GM18508 (cell line): ENCODE results near the gene SLC9A9.
A peak's percentile ranks its signal among the peaks of the same experiment; 100 is the strongest.
"Not testable (repeated sequence)": the region's sequence is repeated elsewhere in the genome, so short reads cannot be mapped to it uniquely, and the experiment has no call there.

Experiments
- ATAC-seq: cut with Tn5 transposase; IDR thresholded peaks from one replicate; pipeline ENCODE4 v1.9.1; 2021; ENCODE audit warnings: moderate number of reproducible peaks; ENCODE audit not compliant: insufficient read depth, unreplicated experiment

SLC9A9 gene

DNA sequence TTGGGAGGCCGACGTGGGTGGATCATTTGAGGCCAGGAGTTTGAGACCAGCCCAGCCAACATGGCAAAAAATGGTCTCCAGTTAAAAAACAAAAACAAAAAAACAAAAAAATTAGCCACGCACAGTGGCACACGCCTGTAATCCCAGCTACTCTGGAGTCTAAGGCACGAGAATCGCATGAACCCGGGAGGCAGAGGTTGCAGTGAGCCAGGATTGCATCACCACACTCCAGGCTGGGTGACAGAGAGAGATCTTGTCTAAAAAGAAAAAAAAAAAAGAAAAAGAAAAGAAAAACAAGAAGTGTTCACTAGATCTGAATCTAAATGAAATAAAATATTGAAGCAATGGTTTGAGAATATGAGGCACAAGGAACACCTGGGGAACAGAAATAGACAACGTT lies 36.7 kb downstream of the SLC9A9 start:
- no peak for ATAC-seq

DNA sequence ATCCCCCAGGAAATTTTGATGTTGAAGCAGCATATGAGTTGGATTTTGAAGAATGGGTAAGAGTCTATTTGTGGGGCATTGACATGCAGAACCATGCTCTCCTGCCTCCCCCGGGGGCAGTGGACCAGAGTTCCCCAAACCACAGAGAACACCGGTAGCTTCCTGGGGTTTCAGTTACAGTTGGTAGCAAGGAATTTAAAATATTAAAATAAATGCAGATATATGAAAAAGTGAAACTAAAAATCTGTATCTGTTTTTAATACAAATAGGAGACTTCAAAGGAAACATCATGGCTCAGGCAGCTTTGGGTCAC lies 37.4 kb downstream of the SLC9A9 start:
- ATAC-seq = no peak

DNA sequence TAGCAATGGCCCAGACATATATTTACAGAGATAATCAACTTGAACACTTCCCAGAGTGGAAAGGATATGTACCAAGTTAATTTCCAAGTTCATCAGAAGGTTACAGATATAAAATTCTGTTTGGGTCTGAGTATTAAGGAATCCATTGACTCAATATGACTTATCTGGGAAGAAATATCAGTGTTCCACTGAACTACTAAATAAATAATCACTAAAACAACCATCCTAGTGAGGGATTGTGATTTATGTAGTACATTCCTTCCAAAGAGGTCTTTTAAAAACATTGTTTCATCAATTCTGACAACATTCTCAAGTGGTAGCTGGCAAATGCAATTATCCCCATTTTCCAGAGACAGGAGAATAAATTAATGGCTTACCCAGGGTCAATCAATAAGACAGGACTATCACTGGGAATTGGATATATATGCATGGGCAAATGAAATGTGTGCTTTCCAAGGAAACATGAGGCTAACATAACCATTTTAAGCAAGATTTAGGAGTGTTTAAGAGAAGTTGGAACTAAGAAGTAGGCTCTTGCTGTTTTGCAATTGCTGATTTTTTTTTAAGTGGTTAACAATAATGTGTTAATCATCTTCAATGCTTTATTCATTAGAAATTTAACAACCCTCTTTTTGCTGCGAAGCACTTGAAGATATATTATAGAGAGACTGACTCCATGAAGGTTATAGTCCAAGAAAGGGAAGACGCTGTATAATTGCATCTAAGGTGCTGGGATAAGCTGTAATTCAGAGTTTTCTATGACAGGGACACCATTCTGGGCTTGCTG lies 37.9 kb downstream of the SLC9A9 start:
- no peak for ATAC-seq

DNA sequence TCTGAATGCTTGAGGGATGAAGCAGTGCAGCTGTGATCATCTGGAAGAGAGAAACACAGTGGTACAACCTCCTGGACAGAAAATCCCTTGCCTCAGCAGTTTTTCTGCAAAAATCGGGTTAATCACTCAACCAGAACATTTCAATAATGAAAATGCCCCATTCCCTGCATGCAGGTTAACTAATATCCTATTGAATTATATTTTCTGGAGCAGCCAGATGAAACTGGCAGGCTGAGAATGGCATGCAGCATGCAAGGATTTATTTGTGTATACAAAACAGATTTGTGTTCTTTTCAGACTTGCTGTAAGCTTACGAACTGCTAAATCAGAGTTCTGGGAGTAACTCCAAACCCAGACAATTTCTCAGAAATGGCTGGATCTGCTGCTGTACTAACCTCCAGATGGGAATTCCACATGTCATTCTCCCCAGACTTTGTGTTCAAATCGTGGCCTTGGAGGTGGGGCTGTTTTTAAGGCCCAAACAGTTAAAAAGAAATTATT lies 39.1 kb downstream of the SLC9A9 start:
- ATAC-seq = no peak

DNA sequence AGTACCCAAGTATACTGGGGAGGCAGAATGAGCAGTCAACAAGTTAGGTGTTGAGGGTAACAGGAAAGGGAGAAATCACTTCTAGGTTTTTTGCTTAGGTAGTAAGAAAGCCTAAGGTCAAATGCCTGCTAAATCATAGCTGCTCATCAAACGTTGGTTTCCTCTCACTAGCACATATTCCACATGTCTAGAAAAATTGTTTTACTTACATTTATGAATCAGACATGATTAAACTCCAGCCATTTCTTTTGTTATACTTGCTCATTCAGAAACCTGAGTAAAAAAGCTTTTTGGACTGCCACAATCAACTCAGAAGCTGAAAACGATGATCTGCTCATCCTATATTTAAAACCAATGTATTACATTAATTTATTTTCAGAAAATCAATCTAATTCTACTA lies 40.2 kb downstream of the SLC9A9 start:
- ATAC-seq = no peak

DNA sequence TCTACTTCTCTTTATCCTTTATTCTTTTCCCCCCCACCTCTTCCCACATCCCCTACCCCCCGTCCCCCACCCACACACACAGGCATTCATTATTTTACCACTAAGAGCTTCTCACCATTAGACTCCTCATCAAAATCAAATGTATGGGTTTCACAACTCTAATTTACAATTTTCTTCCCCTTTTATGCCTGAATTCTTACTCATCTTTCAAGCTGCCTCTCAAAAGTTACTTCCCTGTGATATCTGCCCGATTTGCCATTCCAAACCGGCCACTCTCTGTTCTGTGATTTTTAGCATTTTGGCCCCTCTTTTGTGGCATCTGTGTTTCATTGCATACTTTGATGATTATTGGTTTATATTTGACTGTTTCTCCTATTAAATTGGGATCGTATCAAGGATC lies 42.2 kb downstream of the SLC9A9 start:
- no peak for ATAC-seq

DNA sequence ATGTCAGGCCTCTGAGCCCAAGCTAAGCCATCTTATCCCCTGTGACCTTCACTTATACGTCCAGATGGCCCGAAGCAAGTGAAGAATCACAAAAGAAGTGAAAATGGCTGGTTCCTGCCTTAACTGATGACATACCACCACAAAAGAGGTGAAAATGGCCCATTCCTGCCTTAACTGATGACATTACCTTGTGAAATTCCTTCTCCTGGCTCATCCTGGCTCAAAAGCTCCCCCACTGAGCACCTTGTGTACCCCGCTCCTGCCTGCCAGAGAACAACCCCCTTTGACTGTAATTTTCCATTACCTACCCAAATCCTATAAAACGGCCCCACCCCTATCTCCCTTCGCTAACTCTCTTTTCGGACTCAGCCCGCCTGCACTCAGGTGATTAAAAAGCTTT lies 42.8 kb downstream of the SLC9A9 start:
- not testable (repeated sequence) for ATAC-seq

DNA sequence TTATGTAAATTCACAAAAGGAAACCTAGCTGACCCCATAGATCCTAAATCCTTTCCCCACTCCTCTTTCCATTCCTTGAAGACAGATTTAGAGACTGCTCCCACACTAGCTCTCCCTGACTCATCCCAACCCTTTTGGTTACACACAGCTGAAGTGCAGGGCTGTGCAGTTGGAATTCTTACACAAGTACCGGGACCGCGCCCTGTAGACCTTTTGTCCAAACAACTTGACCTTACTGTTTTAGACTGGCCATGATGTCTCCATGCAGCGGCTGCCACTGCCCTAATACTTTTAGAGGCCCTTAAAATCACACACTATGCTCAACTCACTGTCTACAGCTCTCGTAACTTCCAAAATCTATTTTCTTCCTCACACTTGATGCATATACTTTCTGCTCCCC lies 47.2 kb downstream of the SLC9A9 start:
- not testable (repeated sequence) for ATAC-seq

DNA sequence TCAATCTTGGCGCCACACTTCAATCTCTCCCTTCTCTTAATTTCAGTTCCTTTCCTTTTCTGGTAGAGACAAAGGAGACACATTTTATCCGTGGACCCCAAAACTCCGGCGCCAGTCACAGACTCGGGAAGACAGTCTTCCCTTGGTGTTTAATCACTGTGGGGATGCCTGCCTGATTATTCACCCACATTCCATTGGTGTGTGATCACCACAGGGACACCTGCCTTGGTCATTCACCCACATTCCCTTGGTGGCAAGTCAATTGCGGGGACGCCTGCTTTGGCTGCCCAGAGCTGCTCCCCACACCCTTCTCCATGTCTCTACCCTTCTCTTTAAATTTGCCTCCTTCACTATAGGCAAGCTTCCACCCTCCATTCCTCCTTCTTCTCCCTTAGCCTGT lies 50.1 kb downstream of the SLC9A9 start:
- not testable (repeated sequence) for ATAC-seq

DNA sequence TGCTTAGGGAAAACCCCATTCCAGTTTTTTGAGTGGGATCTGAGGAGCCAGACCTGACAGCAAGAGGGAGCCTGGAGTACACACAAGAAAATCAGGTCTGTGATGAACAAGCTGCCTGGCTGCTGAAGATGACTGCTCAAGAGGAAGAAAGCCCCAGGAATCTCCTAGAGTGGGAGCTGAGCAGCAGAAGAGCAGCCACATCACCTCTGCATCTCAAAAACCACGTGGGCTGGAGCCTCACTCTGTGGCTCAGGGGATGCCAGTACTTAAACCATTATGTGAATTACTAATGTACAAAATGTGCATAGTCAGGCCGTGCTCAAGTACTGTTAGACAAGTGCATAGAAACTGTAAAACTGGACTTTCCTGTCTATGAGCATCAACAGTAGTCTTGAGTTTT lies 52.4 kb downstream of the SLC9A9 start:
- ATAC-seq = no peak

DNA sequence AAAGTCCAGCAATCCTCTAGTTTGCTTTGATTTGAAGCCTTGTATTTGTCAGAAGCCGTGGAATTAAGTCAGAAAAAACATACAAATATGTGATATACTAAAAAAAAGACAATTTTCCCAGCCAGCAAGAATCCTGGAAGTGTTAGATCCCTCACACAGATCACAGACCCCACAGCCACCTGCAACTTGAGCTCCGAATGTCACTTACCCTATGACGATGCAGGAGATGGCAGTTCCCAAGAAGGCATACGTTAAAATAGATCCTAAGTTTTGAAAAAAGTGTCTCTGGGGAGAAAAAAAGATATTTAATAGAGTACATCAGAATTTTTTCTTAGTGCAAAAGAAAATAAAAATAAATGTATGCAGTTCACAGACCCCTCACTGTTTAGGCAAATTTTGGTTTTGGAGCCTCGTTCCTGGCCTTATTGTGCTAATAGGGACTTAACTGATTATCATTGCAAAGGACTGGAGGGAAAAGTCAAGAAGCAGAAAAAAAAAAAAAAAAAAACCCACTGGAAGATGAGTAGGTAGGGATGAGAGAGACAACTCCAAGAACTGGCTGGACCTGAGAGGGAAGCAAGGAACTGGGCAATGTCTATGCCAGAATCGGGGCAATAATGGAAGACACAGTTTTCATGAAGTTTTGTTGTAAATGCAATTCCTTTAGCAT lies 53.3 kb downstream of the SLC9A9 start:
- no peak for ATAC-seq

DNA sequence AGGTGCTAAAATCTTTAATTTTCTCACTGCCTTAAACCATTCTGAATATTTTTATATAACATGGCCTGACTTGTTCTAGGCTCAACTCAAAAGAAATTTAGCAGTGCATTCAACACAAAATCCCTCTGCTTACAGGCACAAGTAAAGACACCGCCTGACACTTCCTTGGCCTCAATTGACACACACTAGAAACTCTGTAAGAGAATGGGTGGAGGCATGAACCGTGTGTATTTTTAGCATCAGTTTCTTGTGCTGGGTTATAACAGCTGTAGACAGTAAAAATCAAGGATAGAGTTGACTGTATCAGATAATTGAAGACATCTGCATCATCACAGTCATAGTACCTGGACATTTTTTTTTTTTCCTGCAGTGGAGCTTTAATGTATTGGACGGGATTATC lies 54.3 kb downstream of the SLC9A9 start:
- ATAC-seq = no peak

DNA sequence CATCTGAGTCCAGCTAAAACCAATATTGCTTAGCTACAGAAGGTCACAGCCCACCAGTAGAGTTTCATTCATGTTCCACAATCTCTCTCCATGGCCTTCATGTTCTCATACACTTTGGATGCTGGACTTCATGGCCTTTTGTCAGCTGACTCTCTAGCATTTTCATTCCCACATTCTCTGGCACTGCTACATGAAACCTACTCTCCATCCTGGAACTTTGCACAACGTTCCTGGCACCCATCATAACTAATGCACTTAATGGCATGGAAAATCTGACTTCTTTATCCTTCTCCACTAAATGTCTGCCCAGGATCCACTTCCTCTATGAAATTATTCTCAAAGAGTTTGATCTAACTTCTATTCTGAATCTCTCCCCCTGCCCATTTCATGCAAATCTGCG lies 56.9 kb downstream of the SLC9A9 start:
- ATAC-seq = no peak

DNA sequence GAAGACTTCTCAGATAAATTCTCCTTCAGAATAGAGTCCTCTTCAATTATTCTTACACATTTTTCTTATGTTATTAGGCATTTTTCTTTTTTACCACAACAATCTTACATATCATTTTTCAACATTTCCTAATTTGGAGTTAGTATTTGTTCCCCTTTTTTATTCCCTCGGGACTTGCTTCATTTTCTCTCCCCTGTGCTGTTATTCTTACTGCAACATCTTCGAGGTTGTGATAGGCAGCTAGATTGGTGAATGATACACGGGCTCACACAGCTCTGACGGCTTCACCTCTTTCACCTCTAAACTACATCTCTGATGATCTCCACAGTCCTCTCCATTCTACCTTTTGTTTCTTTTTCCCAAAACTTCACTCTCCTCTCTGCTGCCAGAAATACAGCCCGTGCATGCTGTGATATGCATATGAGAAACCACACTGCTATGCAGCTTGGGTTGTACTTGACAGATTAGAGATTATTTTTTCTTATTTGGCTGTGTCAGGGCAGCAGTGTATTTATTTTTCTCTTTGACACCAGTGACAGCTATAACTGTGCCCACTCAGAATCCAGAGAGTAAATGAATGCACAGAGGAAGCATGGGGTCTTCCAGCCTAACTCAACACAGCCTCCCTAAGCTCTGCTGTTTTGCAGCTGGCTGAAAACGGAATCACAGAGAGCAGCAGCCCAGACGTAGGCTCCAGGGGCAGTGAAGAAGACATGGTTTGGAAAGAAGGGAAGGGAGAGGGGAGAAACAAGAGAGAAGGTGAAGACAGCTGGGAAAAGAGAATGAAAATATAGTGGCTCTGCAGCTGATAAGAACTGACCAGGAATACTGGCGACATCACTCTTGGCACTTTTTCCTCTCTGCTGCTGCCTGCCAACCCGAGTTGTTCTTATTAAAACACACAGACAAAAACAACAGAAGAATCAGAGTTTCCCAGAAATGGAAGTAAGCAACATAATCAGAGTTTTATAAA lies 61.8 kb downstream of the SLC9A9 start:
- no peak for ATAC-seq

DNA sequence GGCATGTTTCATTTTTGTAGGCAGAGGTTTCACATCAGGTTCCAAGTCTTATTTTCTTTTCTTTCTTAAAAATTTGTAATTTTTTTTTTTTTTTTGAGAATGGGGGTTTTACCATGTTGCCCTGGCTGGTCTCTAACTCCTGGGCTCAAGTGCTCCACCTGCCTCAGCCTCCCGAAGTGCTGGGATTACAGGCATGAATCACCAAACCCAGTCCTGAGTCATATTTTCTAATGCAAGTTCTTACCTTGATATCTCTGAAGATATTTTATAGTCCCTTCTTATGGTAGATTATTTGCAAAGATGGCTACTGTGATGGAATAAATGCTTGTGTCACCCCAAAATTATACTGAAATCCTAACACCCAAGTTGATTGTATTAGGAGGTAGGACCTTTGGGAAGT lies 63.8 kb downstream of the SLC9A9 start:
- ATAC-seq = no peak

DNA sequence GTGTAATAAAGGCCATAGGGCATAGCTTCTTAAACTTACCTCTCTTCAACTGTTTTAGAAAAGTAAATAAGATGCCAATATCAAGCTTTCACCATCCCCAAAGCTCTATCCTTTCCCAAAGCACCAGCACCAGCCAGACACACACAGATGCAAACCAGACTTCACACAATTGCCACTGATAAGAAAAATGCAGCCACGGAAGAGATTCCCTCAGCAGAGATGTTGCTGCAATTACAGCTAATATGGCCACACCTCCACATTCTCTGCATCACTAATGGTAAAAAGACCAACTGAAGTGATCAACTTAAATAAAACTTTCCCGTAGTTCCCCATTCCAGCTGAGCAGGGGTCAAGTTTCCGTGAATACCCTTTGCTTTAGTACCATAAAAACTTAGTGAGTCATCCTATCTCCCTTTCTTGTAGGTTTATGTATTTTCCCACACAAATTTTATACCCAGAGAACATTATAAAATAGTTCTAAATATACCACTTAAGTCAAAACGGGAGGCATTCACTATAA lies 64.4 kb downstream of the SLC9A9 start:
- no peak for ATAC-seq

DNA sequence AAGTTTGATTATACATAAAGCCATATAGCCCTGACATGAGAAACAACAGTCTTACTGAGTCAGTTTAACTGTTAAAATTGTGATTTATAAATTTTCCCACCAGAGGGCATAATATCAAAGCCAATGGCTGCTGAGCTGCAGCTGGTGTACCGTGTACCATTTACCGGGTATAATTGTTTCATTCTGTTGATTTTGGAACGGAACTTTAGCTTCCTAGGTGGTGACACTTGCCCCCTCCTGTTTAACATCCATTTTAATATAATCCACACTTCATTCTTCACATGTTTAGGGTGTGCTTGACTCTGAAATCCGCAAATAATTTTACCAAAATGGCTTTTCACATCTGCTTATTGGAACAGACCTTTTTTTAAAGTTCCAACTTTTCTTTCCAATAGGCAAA lies 72.8 kb downstream of the SLC9A9 start:
- ATAC-seq = peak; percentile 85

DNA sequence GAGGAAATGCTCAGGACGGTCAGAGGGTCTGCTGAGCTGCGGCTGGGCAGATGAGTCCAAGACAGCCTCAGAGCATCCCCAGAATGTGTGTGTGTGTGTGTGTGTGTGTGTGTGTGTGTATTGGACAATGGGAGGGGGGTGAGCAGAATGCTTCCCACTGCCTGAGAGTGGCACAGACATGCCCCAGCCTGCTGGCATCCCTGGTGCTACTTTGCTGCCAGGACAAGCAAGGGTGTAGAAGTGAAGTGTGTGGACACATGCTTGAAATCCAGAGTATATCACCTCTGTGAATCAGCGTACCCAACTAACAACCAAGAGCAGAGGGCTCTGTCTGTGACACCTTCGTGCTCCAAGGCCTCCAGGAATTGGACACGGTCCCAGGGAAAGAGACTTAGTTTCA lies 76.3 kb downstream of the SLC9A9 start:
- no peak for ATAC-seq

DNA sequence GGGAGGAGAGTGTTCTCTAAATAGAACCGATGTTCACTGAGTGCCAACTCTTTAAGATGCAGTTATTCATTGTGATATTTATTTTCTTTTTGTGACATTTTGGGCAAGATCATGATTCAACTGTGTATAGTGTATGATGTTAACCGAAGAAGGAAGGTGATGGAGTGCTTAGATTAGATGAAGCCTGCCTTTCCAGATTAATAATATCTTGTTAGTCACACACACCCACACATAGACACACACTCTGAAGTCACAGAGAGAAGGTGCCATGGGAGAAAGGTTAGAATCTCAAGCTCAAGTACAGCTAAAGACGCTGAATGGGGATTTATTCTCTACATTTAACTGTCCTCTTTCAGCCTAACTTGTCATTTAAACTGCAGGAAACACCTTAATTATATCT lies 77.0 kb downstream of the SLC9A9 start:
- ATAC-seq = no peak

DNA sequence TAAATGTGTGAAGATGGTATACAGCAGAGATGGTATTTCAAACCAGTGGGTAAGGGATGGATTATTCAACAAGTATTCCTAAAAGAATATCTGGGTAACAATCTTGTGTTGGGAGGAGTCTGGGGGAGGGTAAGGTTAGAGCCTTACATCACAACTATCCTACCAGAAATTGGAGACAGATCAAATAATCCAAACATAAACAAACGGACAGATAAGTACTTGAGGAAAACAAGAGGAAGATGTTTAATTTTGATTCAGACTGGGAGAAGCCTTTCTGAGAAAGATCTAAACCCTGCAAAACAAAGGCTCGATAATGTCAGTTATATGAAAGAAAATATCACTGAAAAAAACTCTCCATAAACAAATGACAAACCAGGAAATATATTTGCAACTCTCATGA lies 77.9 kb downstream of the SLC9A9 start:
- ATAC-seq = no peak

DNA sequence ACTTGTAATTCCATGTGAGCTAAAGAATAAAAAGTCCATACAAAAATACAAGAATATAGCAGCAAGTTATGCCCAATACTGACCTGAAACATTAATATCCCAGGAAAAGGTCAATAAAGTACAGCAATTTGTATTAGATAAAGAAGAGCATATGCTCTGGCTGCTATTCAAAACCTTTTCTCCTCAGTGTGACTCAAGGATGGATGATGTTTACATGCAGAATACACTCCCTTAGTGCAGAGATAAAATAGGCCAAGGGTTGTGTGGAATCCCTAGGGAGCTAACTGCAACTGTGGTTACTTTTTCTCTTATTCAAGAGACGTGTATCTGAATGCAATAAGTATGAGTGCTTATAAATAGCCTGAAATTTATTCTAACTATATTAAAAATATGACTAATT lies 78.7 kb downstream of the SLC9A9 start:
- no peak for ATAC-seq
